Left lobe of liver (tissue), 2 donors: Measurements from ENCODE around the gene ADCYAP1R1. TPM values are rescaled to one million over a fixed set of nuclear protein-coding genes. Genes with fewer than 3 reads are reported as not detected.

Experiments used
- ATAC-seq: fragments of 200-7000 bp; cut with Tn5 transposase; one replicate; pipeline ENCODE4 v1.9.1; 2020; ENCODE audit warnings: mild to moderate bottlenecking, moderate library complexity
- DNase-seq: peaks from one replicate; pipeline ENCODE4 v3.0.0-alpha.2; 2020; ENCODE audit warnings: low spot score
- total RNA-seq: library from RNA; stranded (reverse); gene quantifications from one replicate; pipeline ENCODE4 v1.2.1, GENCODE V29; 2021
- donor health status: DM: no; HTN: no; CAD: no; lungs with moderate emphysema.
- donor health status: DM: no; HTN: yes; CAD: no.

The ADCYAP1R1 gene
- total RNA-seq, 1 donor from 2014 or later: 0.65 TPM

DNA sequence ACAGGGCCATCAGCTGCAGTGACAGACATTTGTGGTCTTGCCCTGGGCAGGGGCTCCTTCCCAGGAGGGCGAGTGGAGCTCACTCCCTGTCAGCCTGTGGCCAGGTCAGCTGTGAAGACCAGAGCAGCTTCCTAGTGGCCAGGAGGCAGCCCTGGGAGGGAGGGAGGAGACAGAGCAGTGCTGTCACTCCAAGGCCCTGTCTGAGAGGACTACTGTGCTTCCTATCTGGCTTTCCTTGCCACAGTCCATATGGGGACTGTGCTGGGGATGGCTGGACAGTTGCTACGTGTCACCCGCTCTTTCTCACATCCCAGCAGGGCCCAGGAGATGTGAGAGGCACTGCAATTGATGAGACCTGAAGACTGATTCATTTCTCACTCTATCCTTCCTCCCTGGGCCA, 15.2 kb upstream of the ADCYAP1R1 start:
- DNase-seq (no peak), ATAC-seq (no peak)

DNA sequence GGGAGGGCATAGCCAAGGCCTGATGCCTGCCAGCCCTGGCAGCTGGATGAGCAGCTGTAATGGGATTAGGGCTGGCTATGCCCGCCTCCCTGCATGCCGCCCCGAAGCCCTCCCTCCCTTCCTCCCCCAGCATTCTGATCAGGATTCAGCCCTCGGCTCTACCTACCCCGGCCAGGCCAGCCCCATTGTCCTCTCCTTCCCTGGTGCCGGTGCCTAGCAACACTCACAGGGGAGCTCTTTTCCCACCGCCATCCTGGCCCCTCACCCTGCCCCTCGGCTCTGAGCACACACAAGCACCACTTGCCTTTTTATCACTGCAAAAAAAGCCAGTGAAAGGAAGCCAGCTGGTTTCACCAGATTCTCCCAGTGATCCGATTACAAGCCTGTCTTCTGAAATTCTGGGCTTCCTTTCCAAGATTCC, 9.0 kb upstream of the ADCYAP1R1 start:
- ATAC-seq: no peak
- no peak for DNase-seq

DNA sequence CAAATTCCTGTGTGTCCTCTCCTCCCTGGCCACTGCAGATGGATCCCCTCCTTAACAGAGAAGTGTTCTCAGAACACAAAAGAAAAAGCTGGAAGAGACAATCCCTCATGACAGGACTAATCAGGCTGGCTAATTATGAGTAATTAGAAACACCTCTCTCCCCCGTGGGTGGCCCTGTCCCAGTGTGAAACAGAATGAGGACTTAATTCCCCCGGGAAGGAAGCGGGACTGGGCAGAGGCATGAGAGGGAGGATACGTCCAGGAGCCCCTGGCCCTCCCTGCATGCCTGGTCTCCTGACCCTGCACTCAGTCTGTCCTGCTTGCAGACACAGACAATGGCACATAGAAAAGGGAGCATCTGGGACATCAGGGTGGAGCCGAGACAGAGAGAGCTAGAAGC, 7.6 kb upstream of the ADCYAP1R1 start:
- DNase-seq (no peak), ATAC-seq (no peak)

DNA sequence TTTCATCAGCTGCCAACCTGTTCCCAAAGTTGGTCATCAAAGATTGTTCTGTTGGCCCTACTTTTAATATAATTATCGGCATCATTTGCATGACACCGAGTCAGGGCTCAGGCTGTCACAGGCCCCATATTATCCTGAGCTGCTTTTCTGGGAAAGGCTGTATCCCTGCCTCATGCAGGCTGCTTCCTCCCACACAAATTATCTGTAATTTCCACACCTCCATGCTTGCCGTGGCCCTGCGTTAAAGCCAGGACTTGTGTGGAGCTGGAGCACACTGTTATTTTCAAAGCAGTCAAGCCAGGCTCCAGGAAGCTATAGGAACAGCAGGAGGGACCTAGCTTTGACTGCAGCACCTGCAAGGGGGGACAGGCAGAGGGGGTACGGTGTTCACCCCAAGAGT, 5.4 kb upstream of the ADCYAP1R1 start:
- DNase-seq: no peak
- no peak for ATAC-seq

DNA sequence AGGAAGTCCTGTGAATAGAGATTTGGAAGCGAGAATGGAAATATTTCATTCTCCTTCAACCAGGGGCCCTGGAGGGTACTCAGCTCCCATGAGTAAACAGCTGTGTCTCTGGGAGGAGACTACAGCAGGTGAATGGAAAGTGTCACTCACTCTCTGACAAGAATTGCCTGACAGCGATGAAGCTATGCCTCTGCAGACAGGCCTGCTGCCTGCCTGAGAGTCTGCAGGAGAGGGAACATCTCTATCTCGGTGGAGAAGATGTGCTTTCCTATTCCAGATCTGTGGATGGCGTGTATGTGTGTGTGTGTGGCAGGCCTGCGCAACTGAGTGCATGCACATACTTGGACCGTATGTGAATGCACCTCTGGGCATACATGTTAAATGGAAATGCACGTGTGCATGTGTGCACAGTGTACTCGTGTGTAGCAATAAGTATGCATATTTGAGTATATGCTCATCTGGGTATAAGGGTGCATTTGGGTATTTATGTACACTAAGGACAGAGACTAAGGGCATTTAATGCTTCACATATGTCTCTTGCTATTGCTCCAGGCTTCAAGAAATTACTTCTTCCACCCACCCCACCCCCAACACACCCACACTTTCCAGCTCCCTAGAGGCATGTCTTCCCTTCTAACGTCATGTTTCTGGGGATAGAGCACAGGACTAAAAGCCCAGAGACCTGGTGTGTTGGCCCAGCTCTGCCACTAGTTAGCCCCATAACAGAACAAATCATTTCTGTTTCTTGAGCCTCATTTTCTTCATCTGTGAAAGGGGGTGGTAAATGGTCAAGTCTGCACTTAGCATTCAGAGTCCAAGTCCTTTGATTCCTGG, 4.6 kb upstream of the ADCYAP1R1 start:
- DNase-seq (no peak), ATAC-seq (no peak)

DNA sequence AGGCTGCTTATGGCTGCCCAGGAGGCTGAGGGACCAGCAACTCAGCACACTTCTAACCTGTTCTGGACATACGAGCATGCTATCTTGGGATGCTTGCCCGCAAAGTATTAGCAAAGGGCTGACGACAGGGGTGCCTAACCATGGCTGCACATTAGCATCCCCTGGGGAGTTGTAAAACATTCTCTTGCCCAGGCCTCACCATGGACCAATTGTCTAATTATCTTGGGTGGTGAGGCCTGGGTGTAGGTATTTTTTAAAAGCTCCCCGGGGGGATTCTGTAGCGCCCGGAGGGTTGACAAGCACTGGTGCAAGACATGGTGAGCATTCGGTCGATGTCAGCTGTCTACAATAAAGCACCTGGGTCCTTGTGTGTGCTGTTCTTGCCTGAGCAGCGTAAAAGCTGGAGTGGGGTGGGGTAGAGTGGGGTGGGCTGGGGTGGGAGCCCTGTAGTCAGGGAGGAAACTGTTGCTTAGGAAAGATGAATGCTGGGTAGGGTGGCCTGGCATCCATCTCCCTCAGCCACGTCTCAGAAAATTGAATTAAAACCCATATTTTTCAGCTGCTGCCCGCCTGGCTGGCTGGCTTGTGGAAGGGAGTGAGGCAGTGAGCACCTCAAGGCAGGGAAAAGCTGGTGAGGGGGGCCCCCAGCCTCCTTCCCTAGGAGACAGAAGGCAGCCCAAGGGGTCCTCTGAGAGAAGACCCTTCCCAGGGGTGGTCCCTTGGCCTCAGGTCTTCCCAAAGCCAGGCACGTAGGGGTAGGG, 2.9 kb upstream of the ADCYAP1R1 start:
- ATAC-seq (no peak), DNase-seq (no peak)

DNA sequence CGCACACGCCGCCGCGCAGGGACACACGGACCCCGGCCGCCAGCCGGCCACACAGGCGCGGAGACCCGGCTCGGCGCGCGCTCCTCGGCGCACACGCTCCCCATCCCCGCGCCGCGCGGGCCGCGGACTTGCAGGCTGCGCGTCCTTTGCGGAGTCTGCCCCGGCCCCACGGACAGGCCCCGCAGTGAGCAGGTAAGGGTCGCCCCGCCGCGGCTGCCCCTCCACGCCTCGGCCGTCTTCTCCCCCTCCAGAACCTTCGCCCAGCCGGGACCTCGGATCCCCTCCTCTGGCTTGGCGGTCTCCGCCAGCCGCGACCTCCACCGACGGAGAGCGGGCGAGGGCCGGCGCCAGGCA, 356 bp downstream of the ADCYAP1R1 start:
- DNase-seq (no peak), ATAC-seq (no peak)

DNA sequence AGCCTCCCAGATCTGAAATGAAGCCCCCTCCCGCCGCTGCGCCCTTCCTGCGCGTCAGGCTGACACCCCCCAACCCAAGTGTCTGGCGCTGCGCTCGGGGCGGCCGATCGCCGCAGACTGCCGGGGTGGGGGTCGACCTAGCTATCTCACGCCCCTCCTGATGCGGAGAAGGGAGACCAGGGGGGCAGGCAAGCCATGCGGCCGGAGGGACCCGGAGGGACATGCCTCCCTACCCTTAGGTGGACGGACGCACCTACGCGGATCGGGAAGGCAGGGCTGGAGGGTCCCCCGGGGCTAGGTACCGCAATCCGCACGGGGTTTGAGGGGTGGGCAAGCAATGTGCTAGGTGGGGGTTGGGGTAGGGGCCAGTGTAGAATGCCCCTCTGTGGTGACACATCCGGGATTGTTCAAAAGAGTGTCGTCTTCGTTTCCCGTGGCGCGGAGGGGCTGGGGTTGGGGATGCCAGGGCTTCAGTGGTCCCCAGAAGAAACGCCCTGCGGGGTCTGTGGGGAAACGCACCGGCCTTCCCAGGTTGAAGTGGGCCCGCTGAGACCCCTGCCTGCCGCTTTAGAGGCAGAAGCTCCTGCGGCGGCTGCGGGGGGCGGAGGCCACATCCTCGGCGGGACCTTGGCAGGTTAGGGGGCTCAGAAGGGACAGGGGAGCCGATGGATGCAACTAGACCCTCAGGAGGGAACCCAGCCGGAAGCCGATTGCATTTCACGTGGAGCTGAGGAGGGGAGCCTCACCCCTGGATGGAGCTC, 913 bp downstream of the ADCYAP1R1 start:
- DNase-seq (no peak), ATAC-seq (no peak)

DNA sequence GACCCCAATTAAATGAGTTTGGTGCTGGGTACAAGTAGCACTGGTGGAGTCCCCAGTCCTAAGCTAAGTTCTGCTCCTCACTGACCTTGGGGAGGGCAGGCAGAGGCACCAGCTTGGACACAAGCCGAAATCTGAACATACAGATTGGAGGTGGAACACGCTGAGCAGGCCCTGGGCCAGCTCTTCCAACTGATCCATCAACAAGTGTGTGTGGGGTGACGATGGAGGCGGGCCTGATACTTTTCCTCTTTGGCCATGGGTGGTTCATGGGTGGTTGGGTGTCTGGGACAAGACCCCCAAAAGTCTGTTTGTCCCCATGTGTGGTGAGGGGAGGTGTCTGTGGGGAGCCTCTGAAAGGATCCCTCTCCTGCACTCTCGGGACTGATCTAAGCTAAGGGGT, 1.9 kb downstream of the ADCYAP1R1 start:
- ATAC-seq (no peak), DNase-seq (no peak)

DNA sequence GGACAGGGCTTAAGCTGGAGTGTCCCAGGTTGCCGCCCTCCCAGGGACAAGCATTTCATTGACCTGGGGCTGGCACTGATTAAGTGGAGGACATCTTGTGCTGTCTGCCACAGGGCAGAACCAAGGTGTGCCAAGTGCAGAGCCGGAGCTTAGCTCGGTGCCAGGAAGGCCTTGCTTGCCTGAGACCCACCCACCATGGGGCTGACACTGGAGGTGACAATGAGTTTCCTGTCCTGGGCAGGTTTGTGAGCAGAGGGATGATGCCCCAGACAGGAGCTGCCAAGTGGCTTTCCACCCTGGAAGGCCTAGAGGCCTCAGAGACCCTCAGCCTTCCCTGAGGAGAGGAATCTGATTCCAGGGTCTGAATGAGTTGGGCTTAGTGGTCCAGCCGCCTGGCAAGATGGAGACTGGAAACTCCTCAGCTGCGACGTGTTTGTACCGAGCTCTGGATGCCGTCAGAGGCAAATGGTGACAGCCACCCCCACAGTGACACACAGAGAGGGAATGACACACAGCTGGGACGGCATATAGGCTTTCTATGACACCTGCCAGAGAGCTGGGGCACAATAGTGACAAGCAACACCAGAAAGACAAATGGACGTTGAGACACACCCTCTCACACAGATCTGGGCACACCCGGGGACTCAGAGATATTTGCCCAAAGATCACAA, 2.6 kb downstream of the ADCYAP1R1 start:
- ATAC-seq: no peak
- no peak for DNase-seq

DNA sequence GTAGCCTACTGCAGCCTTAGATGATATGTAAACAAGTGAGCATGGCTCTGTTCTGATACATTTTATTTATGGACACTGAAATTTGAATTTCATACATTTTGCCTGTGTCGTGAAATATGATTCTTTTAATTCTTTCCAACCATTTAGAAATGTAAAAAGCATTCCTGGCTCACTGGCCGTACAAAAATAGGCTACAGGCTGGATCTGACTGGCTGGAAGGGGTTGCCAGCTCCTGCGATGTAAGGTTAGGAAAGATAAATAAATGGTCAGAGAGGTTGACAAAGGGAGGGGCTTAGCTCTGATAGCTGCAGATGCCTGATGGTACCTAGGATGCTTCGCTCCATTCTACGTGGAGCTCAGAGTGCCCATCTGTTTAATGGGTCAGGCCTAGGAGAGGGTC, 3.4 kb downstream of the ADCYAP1R1 start:
- DNase-seq: no peak
- no peak for ATAC-seq

DNA sequence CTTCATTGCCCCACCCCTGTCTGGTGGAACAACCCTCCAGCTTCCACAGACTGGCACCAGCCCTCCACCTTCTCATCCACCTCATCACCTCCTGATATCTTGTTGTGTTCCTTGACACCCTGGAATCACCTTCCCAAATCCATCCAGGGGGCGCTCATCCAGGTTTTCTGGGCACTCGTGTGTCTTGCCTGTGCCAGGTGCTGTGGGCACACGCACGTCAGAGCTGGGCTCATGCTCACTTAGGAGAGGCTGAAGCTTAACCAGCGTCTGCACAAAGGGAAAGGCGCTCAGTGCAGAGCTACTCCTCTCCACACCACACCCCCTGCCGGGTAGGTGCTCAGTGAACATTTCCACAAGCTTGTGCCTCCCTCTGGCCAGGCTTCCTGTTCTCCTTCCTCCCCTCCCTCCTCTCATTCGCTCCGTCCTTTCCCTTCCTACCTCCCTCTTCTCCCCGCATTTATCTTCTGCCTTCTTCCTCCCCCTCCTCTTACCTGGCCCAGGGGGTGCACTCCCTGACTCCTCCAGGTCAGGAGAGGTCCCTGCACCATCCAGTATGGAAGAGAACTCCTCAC, 4.8 kb downstream of the ADCYAP1R1 start:
- ATAC-seq: no peak
- DNase-seq: no peak

DNA sequence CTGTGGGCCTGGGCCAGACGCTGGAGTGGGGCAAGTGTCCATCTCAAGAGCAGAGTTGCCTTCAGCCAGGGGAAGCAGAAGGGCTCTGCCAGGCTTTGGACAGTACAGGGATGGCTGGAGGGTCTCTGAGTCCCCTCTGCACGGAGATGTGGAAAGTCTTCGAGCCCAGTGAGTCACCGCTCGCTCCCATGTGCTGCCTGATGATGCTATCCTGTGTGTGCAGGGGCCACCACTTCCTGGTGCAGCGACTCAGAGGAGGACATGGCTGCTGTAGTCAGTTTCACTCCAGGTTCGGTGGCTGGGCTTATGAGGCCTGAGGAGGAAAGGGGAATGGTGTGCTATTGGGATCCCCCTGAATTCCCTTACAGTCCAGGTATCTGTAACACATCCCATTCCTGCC, 6.0 kb downstream of the ADCYAP1R1 start:
- ATAC-seq: no peak
- no peak for DNase-seq

DNA sequence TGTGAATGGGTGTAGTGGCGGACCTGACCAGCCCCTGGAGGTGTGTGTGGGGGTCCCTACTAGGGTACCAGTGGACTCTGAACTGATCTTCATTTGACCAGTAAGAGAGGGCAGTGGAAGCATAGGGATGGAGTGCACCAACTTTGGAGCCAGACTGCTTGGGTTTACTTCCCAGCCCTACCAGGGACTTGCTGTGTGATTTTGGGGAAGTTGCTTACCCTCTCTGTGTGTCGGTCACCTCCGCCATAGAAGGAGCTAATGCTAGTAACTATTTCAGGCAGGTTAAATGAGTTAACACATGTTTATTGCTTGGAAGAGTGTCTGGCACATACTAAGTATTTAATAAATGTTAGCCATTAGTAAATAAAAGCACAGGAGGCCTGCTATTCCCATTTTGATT, 6.6 kb downstream of the ADCYAP1R1 start:
- no peak for ATAC-seq
- no peak for DNase-seq

DNA sequence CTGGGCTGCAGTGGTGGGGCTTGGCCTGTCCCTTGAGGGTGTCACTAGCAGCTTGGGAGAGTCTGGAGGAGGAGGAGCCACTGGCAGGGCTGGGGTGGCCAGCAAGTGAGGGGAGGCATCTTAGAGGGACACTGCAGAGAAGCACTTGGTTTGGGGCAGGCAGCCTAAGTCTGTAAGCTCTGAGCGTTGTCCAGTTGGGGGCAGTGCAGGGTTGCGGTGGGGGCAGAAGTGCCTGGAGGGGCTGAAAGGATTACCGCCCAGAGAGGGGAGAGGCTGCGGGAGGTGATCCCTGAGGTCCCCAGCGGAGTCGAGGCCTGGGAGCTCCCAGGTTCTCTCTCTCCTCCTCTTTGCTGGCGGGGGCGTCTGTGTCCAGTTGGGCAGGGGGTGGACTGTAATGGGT, 7.4 kb downstream of the ADCYAP1R1 start:
- no peak for DNase-seq
- no peak for ATAC-seq

DNA sequence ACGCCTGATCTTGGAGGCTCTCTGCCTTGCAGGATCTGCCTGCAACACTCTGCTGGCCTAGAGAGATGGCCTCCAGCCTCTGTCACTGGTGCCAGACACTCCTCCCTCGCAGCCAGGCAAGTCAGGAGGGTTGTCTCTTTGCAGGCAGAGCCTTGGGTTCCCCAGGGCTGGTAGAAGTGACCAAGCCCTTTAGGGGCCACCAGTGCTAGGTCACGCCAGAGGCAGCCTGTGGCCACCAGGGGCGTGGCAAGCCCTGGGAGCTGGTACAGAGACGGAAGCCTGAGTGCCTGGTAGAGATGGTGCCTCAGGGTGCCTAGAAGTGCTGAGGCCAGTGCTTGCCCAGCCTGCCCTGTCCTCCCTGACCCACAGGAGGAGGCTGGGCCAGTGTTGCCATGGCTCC, 9.1 kb downstream of the ADCYAP1R1 start:
- ATAC-seq: no peak
- DNase-seq: no peak

DNA sequence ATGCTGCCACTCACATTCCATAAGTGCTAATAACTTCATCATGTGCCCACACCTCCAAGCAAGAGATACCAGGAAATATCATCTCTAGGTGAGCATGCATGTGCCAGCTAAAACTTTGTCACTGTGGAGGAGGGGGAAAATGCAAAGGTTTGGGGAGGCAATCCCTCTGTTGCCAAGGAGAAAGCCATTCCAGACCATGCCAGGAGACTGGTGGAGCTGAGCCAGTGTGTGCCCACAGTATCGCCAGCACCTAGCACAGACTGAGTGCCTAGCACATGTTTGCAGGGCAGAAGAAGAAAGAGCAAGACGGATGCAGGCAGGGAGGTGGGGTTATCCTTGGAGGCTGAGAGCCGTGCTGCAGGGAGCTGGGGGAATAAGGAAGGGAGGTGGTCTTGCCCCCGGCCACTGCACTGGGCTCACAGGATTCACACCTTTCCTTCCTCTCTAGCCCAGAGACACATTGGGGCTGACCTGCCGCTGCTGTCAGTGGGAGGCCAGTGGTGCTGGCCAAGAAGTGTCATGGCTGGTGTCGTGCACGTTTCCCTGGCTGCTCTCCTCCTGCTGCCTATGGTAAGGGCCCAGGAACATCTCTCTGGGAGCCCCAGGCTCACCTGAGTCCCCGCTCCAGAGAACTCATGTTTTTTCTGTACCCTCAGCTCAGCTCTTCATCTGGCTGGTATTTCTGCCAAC, 10.8 kb downstream of the ADCYAP1R1 start:
- DNase-seq (no peak), ATAC-seq (no peak)

DNA sequence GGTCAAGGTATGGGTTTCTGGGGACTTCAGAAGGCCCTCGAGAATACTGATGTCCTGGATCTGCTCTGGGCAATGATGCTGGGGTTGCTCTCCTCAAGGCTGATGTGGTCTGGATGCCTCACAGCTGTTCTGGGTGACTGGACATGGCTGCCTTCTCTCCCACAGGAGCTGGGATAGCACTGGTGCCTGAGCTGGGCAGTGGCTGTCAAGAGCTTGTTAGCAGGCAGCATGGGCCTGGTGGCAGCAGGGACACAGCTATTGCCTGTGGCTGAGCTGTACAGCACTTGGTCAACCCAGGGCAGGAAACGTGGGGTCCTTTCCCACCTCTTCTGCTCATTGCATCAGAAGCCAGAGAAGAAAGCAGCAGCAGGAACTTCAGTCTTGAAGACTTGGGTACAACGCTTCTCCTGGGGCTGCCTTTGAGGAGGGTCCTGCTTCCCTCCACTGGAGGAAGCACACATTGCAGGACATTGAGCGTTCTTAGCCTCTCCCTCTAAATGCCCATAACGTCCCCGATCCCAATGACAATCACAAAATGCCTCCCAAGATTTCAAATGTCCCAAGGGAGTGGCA, 13.0 kb downstream of the ADCYAP1R1 start:
- DNase-seq (no peak), ATAC-seq (no peak)

DNA sequence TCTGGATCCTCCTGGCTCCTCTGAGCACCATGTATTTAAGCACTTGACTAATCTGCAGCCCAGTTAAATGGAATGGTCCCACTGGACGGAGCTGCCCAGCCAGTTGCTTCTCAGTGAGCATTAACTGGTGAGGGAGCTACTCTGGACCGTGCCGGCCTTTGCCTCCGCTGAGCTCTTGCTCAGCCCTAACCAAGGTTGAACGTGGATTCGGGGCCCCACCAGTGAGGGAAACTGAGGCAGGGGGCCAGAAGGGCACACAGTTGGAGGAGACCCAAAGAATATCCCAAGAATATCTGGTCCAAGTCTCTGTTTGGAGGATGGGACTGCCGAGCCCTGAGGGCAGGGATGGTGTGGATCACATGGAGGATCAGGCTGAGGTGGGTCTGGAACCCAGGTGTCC, 13.7 kb downstream of the ADCYAP1R1 start:
- DNase-seq (no peak), ATAC-seq (no peak)
